Bronchial epithelial cell (primary cell): ENCODE data around the gene THOC1. TPM values are rescaled to one million over a fixed set of nuclear protein-coding genes. Genes with fewer than 3 reads are reported as not detected.

Experiments used
- DNase-seq: peaks from one replicate; pipeline ENCODE4 v3.0.0-alpha.2; 2010; ENCODE audit warnings: low read depth
- FAIRE-seq: peaks from 2 replicates; lab custom pipeline; 2011; peaks lifted over from hg19 to GRCh38; lab: Jason Lieb, UNC
- H3K27me3 ChIP-seq: 2 replicates; pipeline ENCODE4 v1.5.1; 2011; ENCODE audit warnings: low read length; ENCODE audit not compliant: control insufficient read depth, insufficient read depth
- H3K36me3 ChIP-seq: 2 replicates; pipeline ENCODE4 v1.5.1; 2011; ENCODE audit warnings: low read length; ENCODE audit not compliant: control insufficient read depth, insufficient read depth
- H3K4me3 ChIP-seq: 2 replicates; pipeline ENCODE4 v1.5.1; 2011; ENCODE audit warnings: mild to moderate bottlenecking, low read depth, low read length, control low read depth
- CTCF ChIP-seq: IDR thresholded peaks from 2 replicates; pipeline ENCODE4 v1.5.1; 2011; ENCODE audit warnings: mild to moderate bottlenecking, moderate library complexity, low read length, control low read depth, inconsistent platforms; ENCODE audit not compliant: insufficient read depth, severe bottlenecking
- total RNA-seq: library from RNA; depleted of rRNA; stranded (reverse); fragments of >200 nt; gene quantifications from 2 replicates; pipeline ENCODE4 v1.2.1, GENCODE V29; 2014

Gene THOC1
- total RNA-seq, 1 donor from 2014 or later, result 32.1 TPM

- no peak for TF ChIP-seq CTCF
- FAIRE-seq, result no peak
- Histone ChIP-seq H3K27me3 (no peaks in the 10 kb centered on the region), H3K4me3 (no peak overlapping the region), H3K36me3 (no peaks in the 10 kb centered on the region)
- no peak for DNase-seq
These were observed 21.2 kb upstream of the THOC1 start for GRCh38 chr18:289026-289425.

- H3K27me3 ChIP-seq, result no peaks in the 10 kb centered on the region
- FAIRE-seq, result no peak
These were observed 18.9 kb upstream of the THOC1 start for GRCh38 chr18:286515-287310.

GRCh38 chr18:285817-286216, 18.0 kb upstream of the THOC1 start:
- Histone ChIP-seq H3K4me3 (no peak overlapping the region), H3K36me3 (no peaks in the 10 kb centered on the region), H3K27me3 (no peaks in the 10 kb centered on the region)
- FAIRE-seq (no peak), DNase-seq (no peak)
- no peak for TF ChIP-seq CTCF

More at GRCh38 chr18:286515-287310, 18.9 kb upstream of the THOC1 start:
- TF ChIP-seq CTCF, result no peak
- Histone ChIP-seq H3K36me3 (no peaks in the 10 kb centered on the region), H3K4me3 (no peak overlapping the region)
- peak; percentile 4 for DNase-seq

- TF ChIP-seq CTCF, result no peak
- Histone ChIP-seq H3K27me3 (no peaks in the 10 kb centered on the region), H3K4me3 (no peak overlapping the region), H3K36me3 (no peaks in the 10 kb centered on the region)
- FAIRE-seq (no peak), DNase-seq (no peak)
These were observed 7.6 kb upstream of the THOC1 start for GRCh38 chr18:275486-275885.

- Histone ChIP-seq H3K4me3 (no peak overlapping the region), H3K36me3 (no peaks in the 10 kb centered on the region), H3K27me3 (no peaks in the 10 kb centered on the region)
- no peak for TF ChIP-seq CTCF
- FAIRE-seq (no peak), DNase-seq (no peak)
These were observed 6.5 kb upstream of the THOC1 start for GRCh38 chr18:274313-274712.

- Histone ChIP-seq H3K36me3 (no peaks in the 10 kb centered on the region), H3K27me3 (no peaks in the 10 kb centered on the region), H3K4me3 (no peak overlapping the region)
- TF ChIP-seq CTCF, result no peak
- FAIRE-seq (no peak), DNase-seq (no peak)
These were observed 5.7 kb upstream of the THOC1 start for GRCh38 chr18:273525-273924.
